Adrenal gland (tissue), 12 donors: ENCODE results near the gene LMF2. TPM values are rescaled to one million over a fixed set of nuclear protein-coding genes. Genes with fewer than 3 reads are reported as not detected.

Source experiments
- DNase-seq, 7 donors: peaks; one replicate each; pipeline ENCODE4 v3.0.0-alpha.2; 2019 to 2020
- H3K27ac ChIP-seq, 5 donors: fragments of 200-600 bp; sonication (generic) in 4 of 5; 1 replicate in 3 of 5; 2 replicates in 2 of 5; pipeline versions ENCODE4 v1.5.1 to v1.8.0; 2016 to 2020; ENCODE audit warnings: mild to moderate bottlenecking in 1 of 5
- H3K27me3 ChIP-seq: fragments of 200-600 bp; 2 replicates; pipeline ENCODE4 v1.8.0; 2021
- H3K36me3 ChIP-seq, 2 donors: fragments of 200-600 bp; replicated peaks in 1 of 2; 1 replicate in 1 of 2; 2 replicates in 1 of 2; pipeline versions ENCODE4 v1.5.1 to v1.8.0; 2018 to 2022
- H3K4me1 ChIP-seq, 2 donors: fragments of 200-600 bp; replicated peaks in 1 of 2; 1 replicate in 1 of 2; 2 replicates in 1 of 2; pipeline versions ENCODE4 v1.5.1 to v1.8.0; 2018 to 2021
- H3K4me3 ChIP-seq, 4 donors: fragments of 200-600 bp; sonication (generic) in 3 of 4; one replicate each; pipeline ENCODE4 v1.5.1; 2016 to 2018
- H3K9me3 ChIP-seq, 3 donors: fragments of 200-600 bp; sonication (generic) in 1 of 3; replicated peaks in 1 of 3; 1 replicate in 2 of 3; 2 replicates in 1 of 3; pipeline versions ENCODE4 v1.5.1 to v1.8.0; 2016 to 2021
- CTCF ChIP-seq, 6 experiments: fragments of 450-650 bp in 4 of 6; fragments of 200-600 bp in 2 of 6; sonication (generic) in 1 of 6; IDR thresholded peaks; 1 replicate in 5 of 6; 2 replicates in 1 of 6; pipeline versions ENCODE4 v1.5.1 to v1.8.0; 2016 to 2021; ENCODE audit warnings: antibody characterized with exemption in 6 of 6, mild to moderate bottlenecking in 2 of 6, moderate library complexity in 1 of 6
- POLR2A ChIP-seq, 2 donors: fragments of 450-650 bp; IDR thresholded peaks; one replicate each; pipeline ENCODE4 v1.6.1; 2017; ENCODE audit warnings: antibody characterized with exemption in 2 of 2, mild to moderate bottlenecking in 2 of 2, moderate library complexity in 1 of 2
- WGBS, 4 donors: extraction: QIAGEN DNeasy Blood & Tissue Kit in 2 of 4; methylation state at CpG; one replicate each; pipeline versions ENCODE4 v1.1.5 to v1.1.7; 2013 to 2017; 5-methylcytosine and 5-hydroxymethylcytosine counted together
- intact Hi-C, 2 donors: fragments of 100-400 bp; cut with DNase I; formaldehyde crosslinking; loops; one replicate each; pipeline versions ENCODE4 v1.14.1 to v1.15.0; 2022 to 2023
- polyA plus RNA-seq, 3 donors: library from polyadenylated mRNA; stranded (reverse); fragments of 200-250 nt in 2 of 3; fragments of 350-450 nt in 1 of 3; fragmentation: Illumina TruSeq in 1 of 3; extraction: RNeasy Lipid Tissue Mini Kit (QIAGEN cat#74804) in 1 of 3; gene quantifications; one replicate each; pipeline ENCODE4 v1.2.3, GENCODE V29; 2013 to 2014
- total RNA-seq, 9 donors: library from RNA; depleted of rRNA in 4 of 9; stranded (reverse); fragments of >200 nt in 4 of 9; fragments of 120-200 nt in 1 of 9; fragmentation: NEBNext Ultra II Directional in 1 of 9; extraction: Animal tissue kit (Norgen Biotek cat#: 25700) in 1 of 9; gene quantifications; one replicate each; pipeline versions ENCODE4 v1.1.0 to v1.2.4, GENCODE V29; 2013 to 2023
- donor health status: healthy with polysubstance abuse.
- donor health status: Bipolar disorder and iron deficiency.
- donor health status: DM: yes; HTN: yes; CAD: no.
- donor health status: DM: no; HTN: no; CAD: no.
- donor health status: DM: no; HTN: no; CAD: no.
- donor health status: DM: yes; HTN: yes; CAD: no.

The LMF2 gene
- total and polyA plus RNA-seq, 12 donors: 6.3 to 120 (median 78.3) TPM

GRCh38 chr22:50485221-50486131 is 22.0 kb downstream of the LMF2 start:
- peaks cover 31% of the 10 kb centered on the region for H3K27me3 ChIP-seq
- H3K4me1 ChIP-seq: peaks cover 0 to 14% of the 10 kb centered on the region in 2 donors
- H3K4me3 ChIP-seq: no peak overlapping the region
- H3K27ac ChIP-seq: no peak overlapping the region
- DNase-seq: peak in 5 of 7 donors; percentile 43 to 61 (median 48)
- H3K36me3 ChIP-seq: no peaks in the 10 kb centered on the region
- WGBS, 4 donors: 60 to 67% (median 64%) methylated on average over 18 to 29 of the region's 29 CpGs
- intact Hi-C loops: no loop called here
- no peaks in the 10 kb centered on the region for H3K9me3 ChIP-seq
- no peak for TF ChIP-seq POLR2A (IDR thresholded peaks at IDR 0.05)
- no peak for TF ChIP-seq CTCF (IDR thresholded peaks at IDR 0.05)

GRCh38 chr22:50483977-50484853 is 23.3 kb downstream of the LMF2 start:
- H3K27ac ChIP-seq: no peak overlapping the region
- peaks cover 0 to 14% of the 10 kb centered on the region in 2 donors for H3K4me1 ChIP-seq
- no peaks in the 10 kb centered on the region for H3K9me3 ChIP-seq
- 81 to 88% (median 86%) methylated on average over 12 to 31 of the region's 31 CpGs for WGBS, 4 donors
- TF ChIP-seq CTCF (IDR thresholded peaks at IDR 0.05) (no peak), POLR2A (IDR thresholded peaks at IDR 0.05) (no peak)
- H3K4me3 ChIP-seq: no peak overlapping the region
- H3K27me3 ChIP-seq: peaks cover 36% of the 10 kb centered on the region
- intact Hi-C loops: no loop called here
- H3K36me3 ChIP-seq: no peaks in the 10 kb centered on the region
- no peak for DNase-seq

- intact Hi-C loops: no loop called here
- H3K4me3 ChIP-seq: no peak overlapping the region
- WGBS, 4 donors: 81 to 95% (median 87%) methylated on average over 4 to 8 of the region's 8 CpGs
- peaks cover 36% of the 10 kb centered on the region for H3K27me3 ChIP-seq
- H3K9me3 ChIP-seq: no peaks in the 10 kb centered on the region
- no peak for DNase-seq
- H3K4me1 ChIP-seq: peaks cover 0 to 14% of the 10 kb centered on the region in 2 donors
- no peak for TF ChIP-seq POLR2A (IDR thresholded peaks at IDR 0.05)
- no peak for TF ChIP-seq CTCF (IDR thresholded peaks at IDR 0.05)
- H3K27ac ChIP-seq: no peak overlapping the region
- no peaks in the 10 kb centered on the region for H3K36me3 ChIP-seq
Measured at GRCh38 chr22:50483556-50483955, 23.9 kb downstream of the LMF2 start.

DNA sequence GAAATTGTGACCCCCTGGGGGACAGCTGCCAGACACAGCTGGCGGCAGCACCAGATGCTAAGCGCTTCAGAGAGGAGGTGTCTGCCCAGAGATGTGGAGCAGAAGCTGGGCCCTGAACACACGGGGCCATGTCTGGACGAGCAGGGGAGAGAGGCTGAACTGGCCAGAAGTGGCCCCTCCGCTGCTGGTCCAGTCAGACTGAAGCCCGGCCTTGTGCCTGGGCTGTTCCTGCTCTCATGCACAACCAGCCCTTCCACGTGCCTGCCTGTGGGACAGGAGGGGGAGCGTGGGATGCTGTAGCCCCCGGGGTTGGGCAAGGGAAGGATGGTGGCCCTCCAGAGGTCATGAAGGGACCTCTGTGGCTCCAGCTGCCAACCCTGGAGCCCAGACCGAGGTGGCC is 24.4 kb downstream of the LMF2 start:
- TF ChIP-seq POLR2A (IDR thresholded peaks at IDR 0.05) (no peak), CTCF (IDR thresholded peaks at IDR 0.05) (no peak)
- Histone ChIP-seq H3K4me1 (peaks cover 0 to 14% of the 10 kb centered on the region in 2 donors), H3K9me3 (no peaks in the 10 kb centered on the region), H3K36me3 (no peaks in the 10 kb centered on the region), H3K27me3 (peaks cover 36% of the 10 kb centered on the region), H3K4me3 (no peak overlapping the region), H3K27ac (no peak overlapping the region)
- no peak for DNase-seq
- intact Hi-C loops: no loop called here
- 70 to 86% (median 81%) methylated on average over 3 to 10 of the region's 10 CpGs for WGBS, 4 donors
